ENCODE measurements around the gene ZNF486. TPM values are rescaled to one million over a fixed set of nuclear protein-coding genes. Genes with fewer than 3 reads are reported as not detected.
"Not testable (repeated sequence)": the region's sequence is repeated elsewhere in the genome, so short reads cannot be mapped to it uniquely, and the experiment has no call there.

Gene ZNF486
- total RNA-seq, 2 donors from 2014 or later: 4.3 to 5.0 TPM

GRCh38 chr19:20237773-20238623 is 71.0 kb downstream of the ZNF486 start:
- Histone ChIP-seq H3K4me3 (peak overlapping the region; percentile 56), H3K27me3 (no peaks in the 10 kb centered on the region), H3K4me1 (no peaks in the 10 kb centered on the region), H3K9ac (ENCODE audit: low read depth in 2 of 2, low read length in 2 of 2) (peak overlapping the region; percentile 13 to 69), H3K27ac (no peak overlapping the region), H3K9me3 (no peaks in the 10 kb centered on the region), H3K36me3 (no peaks in the 10 kb centered on the region)
- peak; percentile 92 for DNase-seq
- TF ChIP-seq, protein P1, sequence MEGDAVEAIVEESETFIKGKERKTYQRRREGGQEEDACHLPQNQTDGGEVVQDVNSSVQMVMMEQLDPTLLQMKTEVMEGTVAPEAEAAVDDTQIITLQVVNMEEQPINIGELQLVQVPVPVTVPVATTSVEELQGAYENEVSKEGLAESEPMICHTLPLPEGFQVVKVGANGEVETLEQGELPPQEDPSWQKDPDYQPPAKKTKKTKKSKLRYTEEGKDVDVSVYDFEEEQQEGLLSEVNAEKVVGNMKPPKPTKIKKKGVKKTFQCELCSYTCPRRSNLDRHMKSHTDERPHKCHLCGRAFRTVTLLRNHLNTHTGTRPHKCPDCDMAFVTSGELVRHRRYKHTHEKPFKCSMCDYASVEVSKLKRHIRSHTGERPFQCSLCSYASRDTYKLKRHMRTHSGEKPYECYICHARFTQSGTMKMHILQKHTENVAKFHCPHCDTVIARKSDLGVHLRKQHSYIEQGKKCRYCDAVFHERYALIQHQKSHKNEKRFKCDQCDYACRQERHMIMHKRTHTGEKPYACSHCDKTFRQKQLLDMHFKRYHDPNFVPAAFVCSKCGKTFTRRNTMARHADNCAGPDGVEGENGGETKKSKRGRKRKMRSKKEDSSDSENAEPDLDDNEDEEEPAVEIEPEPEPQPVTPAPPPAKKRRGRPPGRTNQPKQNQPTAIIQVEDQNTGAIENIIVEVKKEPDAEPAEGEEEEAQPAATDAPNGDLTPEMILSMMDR (IDR thresholded peaks at IDR 0.05): no peak
- intact Hi-C loops (cut with DNase I): no loop called here

DNA sequence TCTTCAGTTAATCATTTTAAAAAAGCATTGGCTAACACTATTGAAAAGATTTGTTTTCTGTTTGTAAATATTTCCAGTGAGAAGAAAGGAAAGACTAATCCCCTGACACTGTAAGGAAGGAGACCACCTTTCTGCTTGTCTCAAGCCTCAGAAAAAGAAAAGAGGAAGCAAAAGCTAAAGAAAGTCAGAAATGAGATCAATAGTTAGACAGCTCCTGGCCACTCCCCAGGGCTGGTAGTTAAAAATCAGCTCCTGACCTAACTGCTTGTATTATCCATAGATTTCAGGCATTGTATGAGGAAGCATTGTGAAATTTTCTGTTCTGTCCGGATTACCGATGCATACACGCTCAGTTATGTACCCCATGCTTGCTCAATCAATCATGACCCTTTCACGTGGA is 76.6 kb downstream of the ZNF486 start:
- TF ChIP-seq, protein P1 (IDR thresholded peaks at IDR 0.05): no peak
- H3K27ac ChIP-seq: no peak overlapping the region
- H3K4me3 ChIP-seq: no peak overlapping the region
- DNase-seq: no peak
- H3K9me3 ChIP-seq: no peaks in the 10 kb centered on the region
- no peak overlapping the region for H3K9ac ChIP-seq (ENCODE audit: low read depth in 2 of 2, low read length in 2 of 2)
- no peaks in the 10 kb centered on the region for H3K36me3 ChIP-seq
- intact Hi-C loops (cut with DNase I): no loop called here
- H3K4me1 ChIP-seq: no peaks in the 10 kb centered on the region
- no peaks in the 10 kb centered on the region for H3K27me3 ChIP-seq

- H3K4me3 ChIP-seq: no peak overlapping the region
- H3K9me3 ChIP-seq: no peaks in the 10 kb centered on the region
- no peaks in the 10 kb centered on the region for H3K4me1 ChIP-seq
- TF ChIP-seq, protein P1 (IDR thresholded peaks at IDR 0.05): no peak
- H3K36me3 ChIP-seq: no peaks in the 10 kb centered on the region
- no peak overlapping the region for H3K27ac ChIP-seq
- no peak for DNase-seq
- no peaks in the 10 kb centered on the region for H3K27me3 ChIP-seq
- H3K9ac ChIP-seq (ENCODE audit: low read depth in 2 of 2, low read length in 2 of 2): no peak overlapping the region
- intact Hi-C loops (cut with DNase I): no loop called here
These were observed 77.3 kb downstream of the ZNF486 start for GRCh38 chr19:20244356-20244755.

DNA sequence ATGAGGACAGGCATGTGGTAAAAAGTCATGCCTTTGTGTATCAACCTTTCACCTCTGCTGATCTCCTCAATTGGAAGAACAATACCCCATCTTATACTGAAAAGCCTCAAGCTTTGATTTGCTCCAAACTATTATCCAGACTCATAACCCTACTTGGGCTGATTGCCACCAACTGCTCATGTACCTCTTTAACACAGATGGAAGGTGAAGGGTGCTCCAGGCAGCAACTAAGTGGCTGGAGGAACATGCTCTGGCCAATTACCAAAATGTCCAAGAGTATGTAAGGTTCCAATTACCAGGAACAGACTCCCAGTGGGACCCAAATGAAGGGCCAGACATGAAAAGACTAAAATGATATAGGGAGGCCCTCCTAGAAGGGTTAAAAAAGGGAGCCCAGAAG is 78.3 kb downstream of the ZNF486 start:
- no peak overlapping the region for H3K4me3 ChIP-seq
- H3K9ac ChIP-seq (ENCODE audit: low read depth in 2 of 2, low read length in 2 of 2): no peak overlapping the region
- no peak overlapping the region for H3K27ac ChIP-seq
- no peaks in the 10 kb centered on the region for H3K9me3 ChIP-seq
- no peaks in the 10 kb centered on the region for H3K4me1 ChIP-seq
- TF ChIP-seq, protein P1 (IDR thresholded peaks at IDR 0.05): no peak
- no peak for DNase-seq
- no peaks in the 10 kb centered on the region for H3K36me3 ChIP-seq
- no peaks in the 10 kb centered on the region for H3K27me3 ChIP-seq
- intact Hi-C loops (cut with DNase I): no loop called here

GRCh38 chr19:20247016-20247683 is 80.1 kb downstream of the ZNF486 start:
- no peak for DNase-seq
- Histone ChIP-seq H3K27ac (no peak overlapping the region), H3K36me3 (no peaks in the 10 kb centered on the region), H3K9me3 (no peaks in the 10 kb centered on the region), H3K4me1 (no peaks in the 10 kb centered on the region), H3K4me3 (no peak overlapping the region), H3K27me3 (no peaks in the 10 kb centered on the region), H3K9ac (ENCODE audit: low read depth in 2 of 2, low read length in 2 of 2) (no peak overlapping the region)
- intact Hi-C loops (cut with DNase I): no loop called here
- TF ChIP-seq, protein P1 (IDR thresholded peaks at IDR 0.05): peak; percentile 23

DNA sequence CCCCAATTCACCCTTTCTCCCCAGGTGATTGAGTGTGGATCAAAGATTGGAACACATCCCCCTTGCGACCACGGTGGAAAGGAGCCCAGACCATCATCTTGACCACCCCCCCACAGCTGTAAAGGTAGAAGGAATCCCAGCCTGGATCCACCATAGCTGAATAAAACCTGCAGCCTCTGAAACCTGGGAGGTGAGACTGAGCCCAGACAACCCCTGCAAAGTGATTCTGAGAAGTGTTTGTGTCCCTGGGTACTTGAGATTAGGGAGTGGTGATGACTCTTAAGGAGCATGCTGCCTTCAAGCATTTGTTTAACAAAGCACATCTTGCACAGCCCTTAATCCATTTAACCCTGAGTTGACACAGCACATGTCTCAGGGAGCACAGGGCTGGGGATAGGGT is 81.2 kb downstream of the ZNF486 start:
- H3K9me3 ChIP-seq; H3K4me1 ChIP-seq; H3K27me3 ChIP-seq; DNase-seq; H3K9ac ChIP-seq (ENCODE audit: low read depth in 2 of 2, low read length in 2 of 2); H3K36me3 ChIP-seq; H3K4me3 ChIP-seq; H3K27ac ChIP-seq; intact Hi-C loops (cut with DNase I): not testable (repeated sequence)
